GM18909 (cell line): ENCODE measurements around the gene PTPRN2.
"Not testable (repeated sequence)": the region's sequence is repeated elsewhere in the genome, so short reads cannot be mapped to it uniquely, and the experiment has no call there.

Experiments used
- ATAC-seq: cut with Tn5 transposase; IDR thresholded peaks from one replicate; pipeline ENCODE4 v1.9.1; 2021; ENCODE audit warnings: mild to moderate bottlenecking; ENCODE audit not compliant: unreplicated experiment, poor library complexity

The PTPRN2 gene

DNA sequence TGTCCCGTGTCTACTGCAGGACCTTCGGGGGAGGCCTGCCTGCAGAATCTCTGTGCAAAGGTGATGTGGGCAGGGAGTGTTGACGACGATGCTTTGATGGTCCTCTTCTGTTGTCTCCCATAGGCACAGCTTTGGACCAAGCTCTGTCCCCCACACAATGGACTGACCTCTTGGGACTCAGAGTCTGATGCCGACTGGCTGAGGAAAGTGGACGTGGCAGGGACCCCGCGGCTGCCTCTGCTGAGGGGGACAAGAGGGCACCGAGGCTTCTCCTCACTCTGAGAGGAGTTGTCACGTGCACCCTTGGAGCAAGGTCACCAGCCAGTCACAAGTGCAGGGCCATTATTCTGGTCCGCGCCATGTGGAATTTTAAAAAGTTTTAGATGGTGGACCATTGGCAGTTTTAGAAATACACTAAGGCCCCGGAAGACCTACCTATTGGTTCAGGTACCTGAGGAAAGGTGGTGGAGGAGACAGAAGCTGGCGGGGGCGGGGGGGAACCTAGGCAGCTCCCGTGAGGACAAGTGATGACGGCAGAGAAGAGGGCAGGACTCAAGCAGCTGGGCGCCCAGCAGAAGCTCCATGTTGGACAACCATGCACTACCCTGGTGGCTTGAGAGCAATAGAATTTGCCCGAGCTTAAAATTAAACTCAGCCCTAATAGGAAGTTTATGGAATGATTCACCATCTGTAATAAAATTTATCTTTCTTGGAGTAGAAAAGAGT, 331.4 kb downstream of the PTPRN2 start:
- ATAC-seq: no peak

DNA sequence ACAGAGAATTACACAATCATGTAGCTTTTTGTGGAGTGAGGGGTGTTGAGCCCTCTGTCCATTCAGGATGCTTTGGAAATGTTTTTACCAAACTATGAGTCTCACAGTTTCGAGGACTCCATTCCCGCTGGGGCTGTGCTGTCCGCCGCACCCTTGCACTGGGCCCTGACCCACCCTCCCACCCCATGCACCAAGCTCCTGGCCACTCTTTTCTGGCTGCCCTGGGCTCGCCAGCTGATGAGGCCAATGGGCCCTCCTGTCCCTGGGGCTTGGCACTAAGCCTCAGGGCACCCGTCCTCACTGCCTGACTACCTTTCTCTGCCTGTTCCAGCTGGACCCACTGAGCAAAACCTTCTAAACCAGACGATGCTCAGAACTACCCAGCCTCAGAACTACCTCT, 332.1 kb downstream of the PTPRN2 start:
- ATAC-seq: no peak

DNA sequence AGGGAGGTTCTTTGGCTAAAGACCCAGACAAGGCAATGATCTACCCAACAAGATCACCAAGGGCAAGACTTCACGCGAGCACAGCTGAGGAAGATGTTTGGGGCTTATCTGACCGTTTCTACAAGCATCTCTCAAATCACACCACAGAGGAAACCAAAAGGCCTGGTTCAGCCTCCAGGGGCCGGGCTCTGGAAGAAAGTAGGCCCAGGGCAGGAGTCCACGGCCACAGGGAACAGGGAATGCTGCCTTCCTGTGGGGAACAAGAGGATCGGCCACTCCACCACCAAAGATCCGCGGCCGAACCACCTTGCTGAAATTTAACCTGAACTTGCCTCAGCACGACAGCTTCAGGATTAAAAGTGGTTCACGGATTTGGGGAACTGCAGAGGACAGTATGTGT, 332.5 kb downstream of the PTPRN2 start:
- no peak for ATAC-seq

DNA sequence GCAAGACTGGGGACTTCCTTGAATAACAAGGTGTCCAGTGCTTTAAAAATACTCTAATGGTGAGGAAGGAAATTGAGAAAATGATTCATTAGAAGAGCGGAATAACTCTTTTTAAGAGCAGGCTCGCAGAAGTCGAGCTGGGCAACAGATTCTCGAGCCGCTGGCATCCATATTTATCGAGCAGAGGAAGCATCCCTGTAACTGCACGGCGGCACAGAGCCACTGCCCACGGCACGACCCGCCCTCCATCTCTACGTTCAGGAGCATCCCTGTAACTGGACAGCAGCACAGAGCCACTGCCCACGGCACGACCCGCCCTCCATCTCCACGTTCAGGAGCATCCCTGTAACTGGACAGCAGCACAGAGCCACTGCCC, 334.0 kb downstream of the PTPRN2 start:
- not testable (repeated sequence) for ATAC-seq

DNA sequence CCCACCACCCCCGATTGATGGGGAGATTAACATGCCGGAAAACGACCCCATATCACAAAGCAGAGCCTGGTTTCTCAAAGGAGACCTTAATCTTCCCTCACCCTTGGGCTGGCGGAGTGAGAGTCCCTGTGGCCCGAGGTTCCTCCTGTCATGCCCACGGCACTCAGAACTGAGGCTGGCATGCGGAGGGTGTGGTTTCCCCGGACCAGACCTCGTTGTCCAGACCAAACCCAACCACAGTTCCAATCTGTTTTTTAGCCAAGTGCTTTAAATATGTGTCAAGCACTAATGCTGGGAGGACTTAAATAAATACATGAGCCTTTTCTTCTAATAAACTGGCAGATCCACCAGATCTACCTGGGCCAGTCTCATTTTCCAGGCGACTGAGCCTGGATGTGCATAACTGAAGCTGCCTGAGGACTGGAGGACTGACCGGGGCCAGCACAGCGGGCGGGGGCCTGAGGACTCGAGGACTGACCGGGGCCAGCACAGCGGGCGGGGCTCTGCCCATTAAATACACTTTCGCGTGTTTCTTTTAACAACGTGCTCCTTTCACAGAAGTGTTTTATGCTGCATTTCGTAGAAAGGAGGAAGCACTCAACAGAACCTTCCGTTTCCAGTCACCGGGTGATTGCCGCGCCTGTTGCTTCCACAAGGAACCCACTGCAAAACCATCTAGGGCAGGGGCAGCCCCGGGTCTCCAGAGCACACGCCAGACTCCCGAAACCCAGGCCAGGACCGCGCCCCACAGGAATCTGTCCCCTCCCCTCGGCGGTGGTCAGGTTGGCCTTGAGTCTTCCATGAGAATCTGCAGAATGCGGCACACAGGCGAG, 334.6 kb downstream of the PTPRN2 start:
- ATAC-seq: no peak

DNA sequence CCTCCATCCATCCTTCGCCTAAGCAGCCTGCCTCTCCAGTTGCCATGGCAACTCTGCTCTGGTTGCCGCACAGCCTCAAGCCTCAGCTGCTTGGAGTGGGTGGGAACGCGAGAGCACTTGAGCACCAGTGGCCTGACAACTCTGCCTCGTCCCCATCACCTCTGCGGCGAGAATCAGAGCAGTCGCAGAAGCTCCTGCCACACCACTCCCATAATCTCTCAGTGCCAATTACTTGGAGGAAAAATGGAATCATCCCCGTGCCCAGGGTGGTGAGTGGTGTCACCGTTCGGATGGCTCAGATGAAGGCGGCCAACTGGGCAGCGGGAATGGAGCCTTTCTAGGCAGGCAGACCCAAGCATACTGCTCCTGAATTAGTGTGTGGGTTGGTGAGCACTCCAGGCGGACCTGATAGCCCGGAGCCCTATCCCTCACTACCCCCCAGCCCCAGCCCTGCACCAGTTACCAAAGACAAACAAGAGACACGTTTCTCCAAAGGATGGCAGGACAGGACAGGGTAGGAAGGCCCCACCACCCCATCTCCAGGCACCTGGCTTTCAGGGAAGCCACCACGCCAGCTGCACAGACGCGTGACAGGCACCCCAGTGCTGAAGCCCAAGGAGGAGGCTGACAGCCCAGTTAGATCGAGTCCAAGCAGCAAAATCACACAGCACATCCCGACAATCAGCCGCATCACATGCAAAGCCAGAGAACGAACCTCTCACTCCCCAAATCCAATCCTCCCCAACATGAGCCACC, 335.4 kb downstream of the PTPRN2 start:
- ATAC-seq: no peak

DNA sequence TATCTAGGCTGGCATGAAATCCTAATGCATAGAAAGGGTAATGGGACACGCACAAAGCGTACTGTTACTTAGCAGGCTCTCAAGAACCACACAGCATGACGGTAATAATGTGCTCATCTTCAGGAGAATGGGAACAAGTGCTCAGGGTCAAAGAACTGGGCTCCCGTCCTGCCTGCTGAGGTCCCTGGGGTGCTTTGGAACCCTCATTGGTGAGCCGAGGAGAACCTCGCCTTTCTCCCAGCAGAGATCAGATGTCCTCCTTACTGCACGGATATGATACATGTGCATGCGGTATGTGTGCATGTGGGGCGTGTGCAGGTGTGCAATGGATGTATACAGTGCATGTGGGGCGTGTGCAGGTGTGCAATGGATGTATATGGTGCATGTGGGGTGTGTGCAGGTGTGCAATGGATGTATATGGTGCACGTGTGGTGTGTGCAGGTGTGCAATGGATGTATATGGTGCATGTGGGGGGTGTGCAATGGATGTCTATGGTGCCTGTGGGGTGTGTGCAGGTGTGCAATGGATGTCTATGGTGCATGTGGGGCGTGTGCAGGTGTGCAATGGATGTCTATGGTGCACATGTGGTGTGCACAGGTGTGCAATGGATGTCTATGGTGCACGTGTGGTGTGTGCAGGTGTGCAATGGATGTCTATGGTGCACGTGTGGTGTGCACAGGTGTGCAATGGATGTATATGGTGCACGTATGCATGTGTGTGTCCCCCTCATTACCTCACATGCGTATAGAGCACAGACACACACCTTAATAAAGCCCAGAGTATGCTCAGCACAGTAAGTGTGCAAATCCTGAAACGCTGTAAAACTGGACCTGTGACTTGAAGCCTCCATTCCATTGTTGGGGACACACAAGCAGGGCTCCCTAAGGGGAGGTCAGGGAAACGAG, 336.3 kb downstream of the PTPRN2 start:
- no peak for ATAC-seq

DNA sequence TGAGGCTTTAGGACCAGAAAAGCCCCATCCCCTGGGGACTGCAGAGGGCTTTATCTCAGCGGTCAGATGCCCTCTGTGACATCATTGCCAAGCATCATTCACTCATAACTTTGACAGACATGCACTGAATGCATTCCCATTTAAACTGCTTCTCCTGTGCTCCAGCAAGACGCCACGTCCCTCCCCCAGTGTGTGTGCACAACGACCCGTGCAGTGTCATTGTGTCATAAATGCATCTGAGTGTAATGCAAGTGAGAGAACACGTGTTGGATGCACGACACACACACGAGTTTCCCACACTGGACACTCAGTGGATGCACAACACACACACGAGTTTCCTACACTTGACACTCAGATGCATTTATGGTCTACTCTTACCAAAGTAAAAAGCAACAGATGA, 337.9 kb downstream of the PTPRN2 start:
- ATAC-seq: no peak

DNA sequence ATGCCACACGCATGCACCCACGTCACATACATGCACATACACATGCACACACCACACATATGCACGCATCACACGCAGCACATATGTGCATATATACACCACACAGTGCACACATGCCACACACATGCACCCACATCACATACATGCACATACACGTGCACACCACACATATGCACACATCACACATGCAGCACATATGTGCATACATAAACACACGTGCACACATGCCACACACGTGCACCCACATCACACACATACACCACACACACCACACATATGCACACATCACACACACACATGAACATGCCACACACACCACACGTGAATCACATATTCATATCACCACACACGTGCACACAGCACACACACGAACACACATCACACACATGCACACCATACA, 338.8 kb downstream of the PTPRN2 start:
- no peak for ATAC-seq

DNA sequence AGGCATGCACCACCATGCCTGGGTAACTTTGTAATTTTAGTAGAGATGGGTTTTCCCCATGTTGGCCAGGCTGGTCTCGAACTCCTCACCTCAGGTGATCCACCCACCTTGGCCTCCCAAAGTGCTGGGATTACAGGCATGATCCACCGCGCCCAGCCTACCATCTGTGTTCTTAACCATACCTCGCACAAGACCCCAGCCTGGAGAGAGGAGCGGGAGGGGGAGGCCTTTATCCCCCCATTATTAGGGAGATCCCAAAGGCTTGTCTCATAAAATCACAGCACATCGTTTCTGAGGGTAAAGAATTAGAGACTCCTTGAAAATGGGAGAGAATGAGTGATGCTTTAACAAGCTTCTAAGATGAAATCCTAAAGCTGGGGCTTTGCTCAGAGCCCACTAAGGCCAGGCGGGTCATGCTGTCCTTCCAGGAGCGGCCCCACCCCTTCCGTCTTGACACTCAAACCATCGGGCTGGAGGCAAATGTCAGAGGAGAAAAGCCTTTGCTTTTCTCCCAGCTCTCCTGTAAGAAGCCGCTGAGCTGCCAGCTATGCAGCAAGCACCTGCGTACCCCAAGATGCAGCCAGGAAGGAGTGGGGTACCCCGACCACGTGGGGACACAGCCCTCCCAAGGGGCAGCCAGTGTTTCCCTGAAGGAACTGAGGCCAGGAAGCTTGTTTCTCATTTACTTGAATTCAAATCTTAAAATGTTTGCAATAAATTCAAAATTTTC, 339.7 kb downstream of the PTPRN2 start:
- ATAC-seq: no peak

DNA sequence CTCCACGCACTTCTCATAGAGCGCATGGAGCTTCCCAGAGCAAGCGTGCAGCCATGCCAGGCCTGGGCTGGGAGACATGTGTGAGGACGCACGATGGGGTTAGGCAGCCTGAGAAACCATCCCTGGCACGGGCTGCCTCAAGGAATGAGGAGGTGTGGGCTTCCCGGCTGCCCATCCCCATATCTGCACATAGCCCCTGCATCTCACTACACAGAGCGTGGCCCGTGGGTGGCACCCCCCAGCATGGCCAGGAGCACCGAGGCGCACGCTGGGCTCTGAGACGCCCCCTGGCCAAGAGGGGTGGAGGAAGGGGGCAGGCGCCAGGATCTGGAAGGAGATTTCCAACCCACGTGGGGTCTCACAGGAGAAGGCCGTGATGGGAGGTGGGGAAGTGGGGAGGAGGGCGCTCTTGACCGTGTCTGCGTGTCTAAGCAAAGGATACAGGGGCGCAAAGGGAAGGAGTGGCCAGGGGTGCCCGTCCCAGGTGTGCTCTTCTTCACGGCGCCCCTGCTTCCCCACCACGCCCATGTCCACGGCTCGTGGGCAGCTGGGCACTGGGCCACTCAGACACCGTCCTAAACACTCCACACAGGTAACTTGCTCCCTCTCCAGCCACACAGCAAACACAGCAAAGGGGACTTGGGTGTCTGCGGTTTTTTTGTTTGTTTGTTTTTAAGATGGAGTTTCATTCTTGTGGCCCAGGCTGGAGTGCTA, 340.5 kb downstream of the PTPRN2 start:
- ATAC-seq: no peak

DNA sequence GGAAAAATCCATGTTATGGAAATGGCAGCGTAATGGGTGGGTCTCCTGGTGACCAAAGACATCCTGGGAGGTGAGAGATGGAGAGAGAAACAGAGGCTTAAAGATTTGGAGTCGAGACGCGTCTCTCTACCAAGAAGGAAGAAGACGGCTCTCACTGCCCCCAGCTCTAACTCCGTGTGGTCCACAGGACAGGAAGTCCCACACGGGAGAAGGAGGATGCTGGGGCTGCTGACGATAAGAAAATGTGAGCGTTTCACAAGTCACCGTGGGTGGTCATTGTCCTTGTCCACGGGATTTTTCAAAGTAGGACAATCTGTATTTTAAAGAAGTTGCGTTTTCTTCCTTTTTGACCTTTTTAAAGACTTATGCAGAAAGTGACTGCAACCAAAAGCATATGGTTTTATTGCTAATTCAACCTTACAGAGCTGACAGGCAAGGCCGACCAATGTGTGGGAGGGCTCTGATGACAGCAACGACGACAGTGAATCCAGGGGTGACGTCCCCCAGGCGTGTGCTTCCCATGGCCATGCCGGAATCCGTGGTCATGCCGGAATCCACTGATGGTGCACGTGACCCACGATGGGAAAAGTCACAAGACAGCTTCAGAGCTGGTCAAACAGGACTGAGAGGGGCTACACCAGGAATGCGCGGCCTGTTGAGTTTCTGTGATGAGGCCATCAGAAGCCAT, 341.2 kb downstream of the PTPRN2 start:
- ATAC-seq: no peak

DNA sequence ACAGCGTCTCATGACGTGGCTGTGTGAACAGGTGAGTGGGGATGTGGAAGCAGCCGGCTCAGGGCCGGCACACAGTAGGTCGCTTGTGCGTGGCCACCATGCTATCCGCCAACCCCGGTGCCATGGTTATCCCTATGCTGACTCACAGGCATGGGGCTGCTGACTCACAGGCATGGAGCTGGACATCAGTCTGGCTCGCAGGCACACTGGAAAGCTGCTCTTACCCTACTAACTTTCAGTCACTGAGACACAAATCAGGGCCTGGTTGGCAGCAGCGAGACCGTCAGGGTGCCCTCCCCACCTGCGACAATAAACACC, 341.9 kb downstream of the PTPRN2 start:
- no peak for ATAC-seq

DNA sequence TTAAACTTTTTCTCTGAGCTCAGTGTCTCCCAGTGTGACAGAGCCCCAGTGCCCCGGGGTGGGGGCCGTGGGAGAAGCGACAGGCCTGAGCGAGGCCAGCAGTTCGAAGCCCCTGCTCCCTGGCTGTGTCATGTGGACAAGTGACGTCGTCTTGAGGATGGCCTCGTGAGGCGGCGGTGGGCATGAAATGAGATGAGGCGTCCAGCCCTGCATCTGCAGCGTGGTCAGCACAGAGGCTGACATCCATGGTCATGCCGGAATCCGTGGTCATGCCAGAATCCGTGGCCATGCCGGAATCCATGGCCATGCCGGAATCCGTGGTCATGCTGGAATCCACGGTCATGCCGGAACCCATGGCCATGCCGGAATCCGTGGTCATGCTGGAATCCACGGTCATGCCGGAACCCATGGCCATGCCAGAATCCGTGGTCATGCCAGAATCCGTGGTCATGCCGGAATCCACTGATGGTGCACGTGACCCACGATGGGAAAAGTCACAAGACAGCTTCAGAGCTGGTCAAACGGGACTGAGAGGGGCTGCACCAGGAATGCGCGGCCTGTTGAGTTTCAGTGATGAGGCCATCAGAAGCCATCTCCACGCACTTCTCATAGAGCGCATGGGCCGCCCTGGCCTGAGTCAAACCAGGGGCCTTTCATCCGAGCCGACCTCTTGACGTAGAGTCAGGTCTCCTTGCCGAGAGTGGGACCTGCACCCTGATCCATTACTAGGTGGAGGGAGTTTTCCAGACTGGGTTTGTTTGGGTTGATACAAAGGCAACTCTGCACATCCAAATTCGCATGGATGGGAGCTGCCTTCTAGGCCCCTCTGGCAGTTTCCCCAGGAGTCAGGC, 342.5 kb downstream of the PTPRN2 start:
- no peak for ATAC-seq

DNA sequence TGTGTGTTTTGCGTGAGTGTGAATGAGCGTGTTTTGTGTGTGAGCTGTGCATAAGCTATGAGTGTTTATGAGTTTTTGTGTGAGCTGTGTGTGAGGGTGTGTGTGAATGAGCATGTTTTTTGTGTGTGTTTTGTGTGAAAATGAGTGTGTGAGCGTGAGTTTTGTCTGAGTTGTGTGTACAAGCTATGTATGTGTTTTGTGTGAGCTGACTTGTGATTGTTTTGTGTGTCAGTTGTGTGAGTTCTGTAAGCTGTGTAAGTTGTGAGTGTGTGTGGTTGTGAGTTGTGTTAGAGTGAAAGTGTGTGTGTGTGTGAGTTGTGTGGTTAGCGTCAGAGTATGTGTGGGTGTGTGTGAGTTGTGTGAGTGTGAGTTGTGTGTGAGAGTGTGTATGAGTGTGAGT, 343.2 kb downstream of the PTPRN2 start:
- ATAC-seq: no peak

DNA sequence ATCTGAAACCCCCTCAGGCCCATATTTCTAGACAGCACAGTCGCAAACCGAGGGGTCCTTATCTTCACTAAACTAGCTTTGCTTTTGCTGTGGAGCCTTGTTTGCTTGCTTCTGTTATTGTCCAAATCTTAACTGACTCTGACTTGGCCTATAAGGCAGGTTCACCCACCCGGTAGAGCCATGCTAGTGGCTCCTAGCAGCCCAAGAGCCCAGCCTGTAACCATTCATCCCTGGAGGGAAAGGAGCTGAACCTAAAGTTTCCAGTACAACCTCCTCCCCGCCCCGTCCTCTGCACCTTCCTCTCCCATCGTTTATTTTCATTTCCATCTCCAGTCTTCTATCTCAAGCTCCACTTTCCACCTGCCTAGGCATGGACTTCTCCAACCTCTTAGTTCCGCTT, 345.7 kb downstream of the PTPRN2 start:
- no peak for ATAC-seq

DNA sequence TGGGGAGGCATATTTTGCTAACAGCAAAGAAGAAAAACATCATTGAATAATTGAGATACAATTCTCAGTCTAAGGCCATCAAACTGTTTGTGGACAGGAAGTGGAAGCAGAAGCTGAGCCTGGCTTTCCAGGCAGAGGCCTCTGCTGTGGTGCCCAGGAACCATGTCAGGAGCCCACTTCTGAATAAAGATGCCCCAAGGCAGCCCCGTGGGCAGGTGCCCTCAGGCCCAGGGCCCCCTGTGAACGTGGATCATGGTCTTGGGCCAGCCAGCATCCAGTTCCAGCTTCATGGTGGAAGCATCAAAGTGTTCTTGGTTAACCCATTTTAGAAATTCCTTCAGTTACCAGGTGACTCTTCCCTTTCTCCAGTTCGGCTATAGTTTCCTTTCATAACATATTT, 346.8 kb downstream of the PTPRN2 start:
- no peak for ATAC-seq
